Endometrial microvascular endothelial cells (primary cell): ENCODE results near the gene USF3. TPM values are rescaled to one million over a fixed set of nuclear protein-coding genes. Genes with fewer than 3 reads are reported as not detected.
"Not testable (repeated sequence)": the region's sequence is repeated elsewhere in the genome, so short reads cannot be mapped to it uniquely, and the experiment has no call there.

Source experiments
- in situ Hi-C: cut with HindIII; loops from 2 replicates; pipeline ENCODE4 v1.10.0; 2017; ENCODE audit warnings: low sequenced_read_pairs, low pct_unique_long_range_greater_than_20kb; ENCODE audit errors: inconsistent ontology term
- total RNA-seq: library from RNA; depleted of rRNA; stranded (reverse); fragments of >200 nt; gene quantifications from one replicate; pipeline ENCODE4 v1.2.3, GENCODE V29; 2015; ENCODE audit errors: inconsistent ontology term

Gene USF3
- total RNA-seq, 1 donor from 2014 or later = 7.6 TPM

DNA sequence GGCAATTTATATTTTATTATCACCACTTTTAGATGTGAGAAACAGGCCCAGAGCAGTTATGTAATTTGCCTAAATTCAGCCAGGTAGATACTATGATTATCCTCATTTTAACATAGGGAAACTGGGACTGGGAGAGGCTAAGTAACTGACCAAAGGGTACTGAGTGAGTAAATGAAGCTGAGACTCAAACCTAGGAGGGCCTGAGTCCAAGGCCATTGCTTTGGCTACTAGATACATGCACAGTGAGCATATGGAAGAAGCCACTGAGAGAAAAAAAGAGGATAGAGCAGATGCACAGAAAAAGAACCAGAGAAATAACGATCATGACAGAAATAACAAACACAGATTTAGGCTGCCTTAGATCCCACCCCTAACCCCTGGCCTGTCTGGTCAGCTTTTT is 33.6 kb downstream of the USF3 start:
- in situ Hi-C loops = no loop called here

DNA sequence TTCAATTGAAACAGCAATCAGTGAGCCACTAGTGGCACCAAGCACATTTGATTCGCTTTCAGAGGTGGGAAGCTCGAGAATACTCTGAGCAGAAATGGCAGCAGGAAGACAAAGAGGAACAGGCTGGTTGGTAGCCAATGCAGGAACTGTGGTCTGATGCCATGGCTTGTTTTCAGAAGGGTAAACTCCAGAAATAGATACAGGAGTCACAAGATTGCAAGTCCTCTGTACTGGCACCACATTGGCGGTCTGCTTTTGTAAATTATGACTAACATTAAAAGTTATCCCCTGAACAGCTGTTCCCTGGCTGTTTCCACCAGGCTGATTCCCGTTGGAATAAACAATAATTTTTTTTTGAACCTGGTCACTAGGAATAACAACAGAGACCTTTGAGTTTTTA is 35.5 kb downstream of the USF3 start:
- in situ Hi-C loops = no loop called here

DNA sequence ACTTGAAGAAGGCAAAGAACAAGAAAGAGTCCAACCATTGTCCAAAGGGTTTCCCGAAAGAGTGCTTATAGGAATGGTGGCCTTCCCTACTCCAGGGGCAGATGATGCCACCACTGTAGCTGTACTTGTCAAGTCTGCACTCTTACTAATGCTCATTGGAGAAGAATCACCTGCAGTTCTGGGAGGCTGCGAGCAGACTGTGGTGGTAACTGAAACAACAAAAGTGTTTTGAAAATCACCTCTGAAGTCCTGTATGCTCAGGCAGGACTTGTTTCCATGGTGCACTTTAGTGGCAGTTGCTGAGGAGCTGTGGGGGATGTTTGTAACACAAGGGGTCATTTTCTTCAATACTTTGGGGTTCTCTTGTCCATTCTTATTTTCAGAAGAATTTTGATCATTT is 36.0 kb downstream of the USF3 start:
- in situ Hi-C loops = no loop called here

DNA sequence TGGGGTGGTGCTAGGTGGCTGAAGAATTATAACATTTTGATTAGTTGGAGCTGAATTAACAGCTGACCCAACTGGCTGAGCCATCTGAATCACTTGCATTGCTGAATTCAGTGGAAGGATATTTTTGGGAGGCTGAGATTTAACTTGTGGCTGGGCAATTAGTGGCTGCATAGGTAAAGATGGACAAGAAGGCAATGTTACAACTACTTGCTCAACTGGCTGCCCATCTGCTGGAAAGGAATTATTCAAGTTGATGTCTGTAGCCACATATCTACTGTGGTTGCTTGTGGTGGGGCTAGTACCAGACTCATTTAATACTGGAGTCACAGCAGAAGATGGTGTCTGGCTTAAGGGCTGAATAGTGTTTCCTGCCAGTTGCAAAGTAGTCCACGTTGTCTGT is 36.4 kb downstream of the USF3 start:
- in situ Hi-C loops = no loop called here

DNA sequence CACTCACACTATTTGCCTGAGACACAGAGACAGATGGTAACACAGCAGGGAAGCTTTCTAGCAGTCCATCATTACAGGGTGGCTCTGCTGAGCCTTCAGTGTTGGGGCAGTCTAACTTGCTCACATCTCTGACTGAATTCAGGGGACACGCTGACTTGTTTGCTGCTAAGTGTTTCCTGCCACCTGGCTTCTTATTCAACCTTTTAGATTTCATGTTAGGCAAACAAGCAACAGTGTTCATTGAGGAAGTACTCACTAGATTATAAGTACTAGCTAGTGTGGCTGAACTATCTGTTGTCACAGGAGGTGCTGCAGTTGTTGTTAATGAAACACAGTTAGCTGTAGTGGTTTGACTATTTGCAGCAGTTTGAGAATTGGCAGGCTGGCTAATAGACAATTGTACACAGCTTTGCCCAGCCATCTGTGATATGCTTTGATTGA is 37.3 kb downstream of the USF3 start:
- in situ Hi-C loops = no loop called here

DNA sequence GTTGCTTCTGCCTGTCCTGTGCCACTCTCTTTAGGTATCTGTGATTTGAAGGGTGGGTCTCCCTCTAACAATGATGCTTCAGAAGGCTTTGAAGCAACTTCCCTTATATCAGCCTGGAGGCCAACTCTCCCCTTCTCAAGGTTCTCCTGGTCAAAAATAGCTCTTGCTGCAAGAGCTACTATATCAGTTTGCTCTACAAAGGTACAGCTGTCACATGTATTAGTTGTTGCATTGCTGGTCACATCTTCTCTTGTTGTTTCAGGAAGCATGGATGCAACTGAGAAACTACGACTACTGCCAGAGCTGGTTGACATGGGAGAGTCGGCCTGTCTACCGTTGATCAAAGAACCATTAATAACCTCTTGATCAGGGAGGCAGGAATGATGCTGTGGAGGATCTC is 38.3 kb downstream of the USF3 start:
- in situ Hi-C loops = no loop called here

DNA sequence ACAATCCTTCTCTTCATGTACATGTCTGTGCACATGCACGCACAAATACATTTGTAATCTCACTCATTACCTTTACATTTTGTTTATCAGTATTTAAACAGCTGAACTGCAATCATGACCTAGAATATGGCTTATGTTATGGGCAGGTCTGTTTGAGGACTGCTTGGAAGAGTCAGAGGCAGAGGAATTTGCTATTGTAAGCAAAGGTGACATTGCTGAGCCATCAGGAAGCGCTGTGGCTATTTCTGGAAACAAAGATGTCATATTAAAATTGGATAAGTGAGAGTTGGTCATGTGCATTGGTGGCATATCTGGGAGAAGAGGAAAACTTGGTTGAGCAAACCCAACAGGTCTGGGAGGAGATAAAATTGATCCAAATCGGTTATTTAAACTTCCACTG is 41.6 kb downstream of the USF3 start:
- in situ Hi-C loops = no loop called here

DNA sequence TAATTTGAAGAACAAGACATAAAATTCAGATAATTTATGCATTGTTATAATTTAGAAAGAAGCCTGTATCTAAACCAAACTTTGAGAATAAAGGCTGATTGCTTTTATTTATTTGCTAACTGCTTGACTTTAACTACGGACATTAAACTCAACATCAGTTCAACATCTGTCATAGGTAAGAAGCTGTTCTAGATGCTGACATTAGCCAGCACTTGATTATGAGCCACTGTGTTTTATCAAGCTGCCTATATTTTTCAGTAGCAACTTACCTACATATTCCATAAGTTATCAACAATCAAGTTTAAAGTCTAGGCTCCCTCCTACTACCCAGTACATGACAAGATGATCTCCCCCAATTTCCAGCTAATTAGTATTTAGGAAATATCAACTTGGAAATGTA is 42.1 kb downstream of the USF3 start:
- in situ Hi-C loops = no loop called here

DNA sequence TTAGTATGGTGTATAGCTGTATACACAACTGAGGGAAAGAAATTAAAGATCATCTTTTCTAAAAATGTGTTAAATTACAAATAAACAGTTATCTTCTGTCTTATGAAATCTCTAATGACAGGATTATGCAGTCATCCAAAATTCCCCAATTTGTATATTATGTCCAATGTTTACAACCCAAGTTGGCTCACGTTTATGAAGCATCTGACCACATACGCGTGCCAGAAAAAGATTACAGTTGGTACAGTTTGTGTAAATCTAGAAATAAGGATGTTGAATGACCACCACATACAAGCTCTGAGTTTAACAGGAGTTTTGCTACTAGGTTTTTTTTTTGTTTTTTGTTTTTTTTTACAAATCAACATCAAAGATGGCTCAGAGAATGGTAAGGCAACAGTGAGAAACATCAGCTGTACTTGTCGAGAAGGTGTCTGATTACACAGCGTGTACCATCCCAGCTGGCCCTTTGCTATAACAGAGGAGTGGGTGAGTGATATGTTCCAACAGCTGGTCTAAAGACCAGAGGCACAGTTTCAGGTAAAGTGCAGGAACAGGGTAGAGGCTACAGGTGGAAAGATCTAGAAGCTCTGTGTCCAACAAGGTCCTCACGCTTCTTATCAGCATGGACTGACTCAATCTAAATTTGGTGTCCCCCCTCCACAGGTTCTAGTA is 47.1 kb downstream of the USF3 start:
- in situ Hi-C loops = no loop called here

DNA sequence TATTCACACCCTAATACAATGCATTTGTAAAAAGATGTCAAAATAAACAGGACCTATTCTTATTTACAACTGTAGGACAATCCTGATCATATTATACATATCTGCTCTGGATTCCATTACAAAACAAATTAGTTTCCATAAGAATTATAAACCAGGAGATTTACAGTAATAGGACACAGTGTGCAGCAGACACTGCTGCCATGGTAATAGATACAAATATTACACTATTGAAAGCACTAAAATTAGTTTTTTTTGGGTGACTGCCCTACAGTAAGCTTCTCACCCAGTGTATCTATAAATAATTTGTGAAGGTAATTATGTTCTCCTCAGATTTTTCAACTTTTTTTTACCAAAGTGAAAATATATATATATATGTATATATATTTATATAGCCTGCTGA is 47.9 kb downstream of the USF3 start:
- in situ Hi-C loops = no loop called here

DNA sequence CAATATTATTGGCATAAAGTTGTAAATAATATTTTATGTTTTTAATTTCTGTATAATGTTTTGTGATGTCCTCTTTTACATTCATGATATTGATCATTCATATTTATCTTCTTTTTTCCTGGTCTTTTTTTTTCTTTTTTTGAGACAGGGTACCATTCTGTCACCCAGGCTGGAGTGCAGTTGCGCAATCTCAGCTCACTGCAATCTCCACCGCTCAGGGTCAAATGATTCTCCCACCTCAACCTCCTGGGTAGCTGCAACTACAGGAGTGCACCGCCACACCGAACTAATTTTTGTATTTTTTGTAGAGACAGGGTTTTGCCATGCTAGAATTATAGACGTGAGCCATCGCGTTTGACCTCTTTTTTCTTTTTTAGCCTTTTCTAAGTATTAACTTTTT is 52.9 kb downstream of the USF3 start:
- in situ Hi-C loops = no loop called here

DNA sequence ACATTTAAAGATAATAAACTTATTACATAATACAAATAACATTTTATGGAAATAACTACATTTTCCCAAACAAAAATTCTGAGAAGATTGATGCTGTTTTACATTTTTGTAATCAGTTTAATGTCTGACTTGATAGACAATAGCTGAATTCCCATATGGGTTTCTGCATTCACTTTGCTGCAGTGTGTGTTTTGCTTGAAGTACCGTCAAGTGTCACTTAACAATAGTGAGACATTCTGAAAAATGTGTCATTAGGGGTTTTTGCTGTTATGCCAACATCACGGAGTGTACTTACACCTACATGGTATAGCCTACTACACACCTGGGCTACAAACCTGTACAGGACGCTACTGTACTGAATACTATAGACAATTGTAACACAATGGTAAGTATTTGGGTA is 57.5 kb downstream of the USF3 start:
- in situ Hi-C loops = no loop called here

DNA sequence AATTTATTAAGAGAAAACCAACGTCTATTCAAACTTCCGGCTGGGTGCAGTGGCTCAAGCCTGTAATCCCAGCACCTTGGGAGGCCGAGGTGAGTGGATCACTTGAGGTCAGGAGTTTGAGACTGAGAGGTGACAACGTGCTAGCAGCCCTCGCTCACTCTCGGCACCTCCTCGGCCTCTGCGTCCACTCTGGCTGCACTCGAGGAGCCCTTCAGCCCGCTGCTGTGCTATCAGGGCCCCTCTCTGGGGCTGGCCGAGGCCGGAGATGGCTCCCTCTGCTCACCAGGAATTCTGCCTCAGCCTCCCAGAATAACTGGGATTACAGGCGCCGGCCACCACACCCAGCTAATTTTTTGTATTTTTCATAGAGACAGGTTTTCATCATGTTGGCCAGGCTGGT is 58.7 kb downstream of the USF3 start:
- in situ Hi-C loops = no loop called here

DNA sequence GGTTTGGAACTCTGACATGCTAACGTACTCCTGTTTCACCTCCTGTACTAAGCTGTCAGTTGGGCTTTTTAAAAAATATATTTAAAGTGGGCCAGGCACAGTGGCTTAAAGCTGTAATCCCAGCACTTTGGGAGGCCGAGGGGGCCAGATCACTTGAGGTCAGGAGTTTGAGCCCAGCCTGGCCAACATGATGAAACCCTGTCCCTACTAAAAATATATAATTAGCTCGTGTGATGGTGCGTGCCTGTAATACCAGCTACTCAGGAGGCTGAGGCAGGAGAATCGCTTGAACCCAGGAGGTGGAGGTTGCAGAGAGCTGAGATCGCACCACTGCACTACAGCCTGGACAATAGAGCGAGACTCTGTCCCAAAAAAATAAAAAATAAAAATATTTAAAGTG is 60.4 kb downstream of the USF3 start:
- in situ Hi-C loops = not testable (repeated sequence)

DNA sequence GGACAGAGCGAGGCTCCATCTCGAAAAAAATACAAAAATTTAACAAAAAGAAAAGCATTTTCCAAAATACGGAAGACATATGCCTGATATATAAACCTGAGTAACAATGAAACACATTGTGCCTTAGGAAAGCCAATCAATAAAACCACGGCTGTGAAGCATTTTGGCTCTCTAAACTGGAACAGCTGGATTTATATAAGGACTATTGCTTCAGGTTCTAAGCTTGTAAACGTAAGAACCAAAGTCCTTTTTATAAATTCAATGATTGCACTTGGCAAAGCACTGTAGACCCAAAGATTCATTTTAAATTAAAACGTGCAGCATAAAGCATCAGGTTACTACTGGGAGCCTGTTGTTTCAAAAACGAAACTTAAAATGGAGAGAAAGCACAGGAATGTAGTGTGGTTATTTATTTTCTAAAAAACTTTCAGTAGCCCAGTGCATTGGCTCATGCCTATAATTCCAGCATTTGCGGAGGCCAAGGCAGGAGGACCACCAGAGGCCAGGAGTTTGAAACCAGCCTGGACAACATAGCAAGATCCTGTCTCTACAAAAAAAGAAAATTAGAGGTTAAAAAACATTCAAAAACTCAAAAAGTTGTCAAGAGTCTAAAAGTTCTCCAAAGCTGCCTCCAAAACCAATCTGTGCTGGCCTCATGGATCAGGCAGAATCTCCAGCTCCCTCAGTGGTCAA is 61.5 kb downstream of the USF3 start:
- in situ Hi-C loops = no loop called here

DNA sequence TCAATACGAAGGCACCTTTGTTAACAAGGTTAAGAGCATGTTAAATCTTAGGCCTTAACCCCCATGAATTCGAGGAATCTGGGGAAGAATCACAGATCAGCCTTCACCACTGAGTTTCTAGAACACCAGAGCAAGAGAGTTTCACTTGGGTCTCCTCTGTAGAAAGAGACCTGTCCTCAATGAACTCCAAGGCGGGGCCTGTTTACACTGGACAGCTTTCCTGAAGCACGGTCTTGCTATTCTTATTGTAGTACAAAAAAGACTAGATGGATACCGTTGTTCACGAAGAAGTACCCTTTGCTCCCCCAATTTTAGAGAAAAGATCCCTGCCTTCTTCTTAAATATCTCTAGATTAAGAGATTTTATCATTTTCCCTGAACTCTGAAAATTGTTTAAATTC is 64.9 kb downstream of the USF3 start:
- in situ Hi-C loops = no loop called here

DNA sequence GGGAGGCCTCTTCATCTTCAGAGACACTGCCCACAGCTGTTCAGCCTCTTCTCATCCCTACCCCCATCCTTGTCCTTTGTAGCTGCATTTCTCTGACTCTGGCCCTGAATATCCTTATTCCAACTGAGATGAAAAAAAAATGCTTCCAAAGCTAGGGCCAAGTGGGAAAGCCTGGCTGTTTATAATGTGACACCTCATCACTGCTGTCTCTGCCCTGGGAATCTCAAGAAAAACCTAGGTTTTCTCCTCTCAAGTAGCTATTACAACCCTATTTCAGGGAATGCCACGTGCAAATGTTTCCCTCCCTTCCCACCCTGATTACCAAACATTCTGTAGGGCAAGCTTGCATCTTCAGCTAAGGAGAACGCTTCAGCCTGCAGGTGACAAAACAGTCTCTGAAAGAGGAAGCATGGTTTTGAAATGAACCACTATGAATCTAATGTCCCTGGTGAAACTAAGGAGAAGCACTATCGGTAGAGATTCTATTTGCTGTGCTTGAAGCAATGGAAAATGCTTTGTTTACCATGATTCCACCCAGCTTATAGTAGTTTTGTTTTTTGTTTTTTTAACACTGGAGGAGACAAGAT is 65.4 kb downstream of the USF3 start:
- in situ Hi-C loops = no loop called here

DNA sequence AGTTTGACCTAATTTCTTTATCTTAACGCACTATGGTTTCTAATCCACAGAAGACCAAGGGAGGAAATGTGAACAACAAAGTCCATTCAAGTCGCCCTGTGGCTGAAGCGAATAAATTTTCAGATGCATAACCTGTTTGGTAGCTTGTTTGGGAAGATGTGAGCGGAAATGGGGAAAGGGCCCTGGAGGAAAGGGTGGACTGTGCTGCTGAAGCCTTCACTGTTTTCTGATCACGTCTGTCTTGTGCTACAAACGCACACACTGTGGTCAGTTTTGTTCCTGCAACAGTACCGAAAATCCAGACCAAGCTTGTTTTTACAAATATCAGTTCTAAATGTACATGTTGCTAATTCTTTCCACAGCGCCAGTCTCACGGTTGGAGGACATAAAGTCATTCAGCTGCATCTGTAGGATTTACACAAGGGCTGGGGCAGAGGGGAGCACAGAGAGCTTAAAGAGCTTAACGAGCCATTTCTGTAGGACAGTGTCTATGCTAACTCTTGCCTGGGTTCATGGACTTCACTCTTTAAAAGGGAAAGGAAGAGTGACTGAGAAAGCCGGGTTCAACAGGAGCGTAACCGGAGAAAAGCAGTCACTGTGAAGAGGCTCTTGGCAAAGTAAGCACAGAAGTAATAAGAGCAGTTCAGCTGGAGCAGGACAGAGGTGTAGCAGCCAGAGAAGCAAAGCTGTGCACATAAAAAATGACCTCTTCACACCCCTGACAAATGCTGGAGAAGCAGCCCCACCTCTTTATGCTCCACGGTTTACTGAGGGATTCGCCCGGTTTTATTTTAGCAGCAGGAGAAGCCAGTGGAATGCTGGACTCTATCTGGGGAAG is 66.6 kb downstream of the USF3 start:
- in situ Hi-C loops = no loop called here

DNA sequence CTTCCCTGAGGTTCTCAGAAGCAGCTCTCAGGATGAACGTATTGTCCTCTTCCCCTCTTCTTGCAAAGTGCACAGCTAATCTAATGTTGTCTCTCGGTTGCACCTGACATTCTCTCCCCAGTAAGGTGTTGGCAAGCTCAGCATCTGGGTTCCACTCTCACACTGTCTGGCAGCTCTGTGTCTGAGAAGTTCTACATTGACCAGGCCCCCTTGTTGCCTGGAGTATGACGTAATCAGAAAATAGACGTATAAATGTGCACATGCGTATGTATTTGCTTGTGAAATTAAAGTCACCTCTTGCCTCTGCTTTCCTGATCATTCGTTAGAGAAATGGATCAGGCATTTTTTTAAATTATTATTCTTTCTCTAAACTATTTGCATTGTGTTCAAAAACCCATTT is 67.7 kb downstream of the USF3 start:
- in situ Hi-C loops = no loop called here

DNA sequence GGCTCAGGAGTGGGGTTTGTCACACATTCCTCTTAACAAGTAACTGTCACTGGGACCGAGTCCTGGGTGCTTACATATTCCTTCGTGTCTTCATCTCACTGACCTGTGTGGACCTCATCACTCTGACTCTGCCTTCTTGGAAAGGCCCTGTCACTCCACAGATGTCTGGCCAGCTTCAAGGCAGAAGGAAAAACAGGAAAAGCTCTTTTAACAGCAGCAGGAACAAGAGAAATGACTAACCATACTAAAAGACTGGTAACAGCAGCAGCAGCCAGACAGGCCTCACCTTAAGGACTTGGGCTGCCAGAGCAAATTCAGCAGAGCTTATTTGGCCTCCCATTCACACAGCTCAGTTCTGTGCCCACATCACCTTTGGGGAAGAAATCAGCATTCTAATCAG is 68.1 kb downstream of the USF3 start:
- in situ Hi-C loops = no loop called here
